HG03103 (cell line): ENCODE data around the gene TUSC1.
"Not testable (repeated sequence)": the region's sequence is repeated elsewhere in the genome, so short reads cannot be mapped to it uniquely, and the experiment has no call there.

Experiments
- ATAC-seq: cut with Tn5 transposase; IDR thresholded peaks from one replicate; pipeline ENCODE4 v1.9.1; 2021; ENCODE audit warnings: low read depth; ENCODE audit not compliant: unreplicated experiment

TUSC1 gene

GRCh38 chr9:25678147-25678666 lies at the start of gene TUSC1:
TUSC1 (minus strand) TSS chr9:25678444; CDS start chr9:25678312, 132 bp downstream.
- no peak for ATAC-seq

- ATAC-seq, result no peak
These were observed 48.7 kb upstream of the TUSC1 start for GRCh38 chr9:25726871-25727410.

- no peak for ATAC-seq
These were observed 46.2 kb upstream of the TUSC1 start for GRCh38 chr9:25724424-25724823.

GRCh38 chr9:25716220-25716872 lies 38.1 kb upstream of the TUSC1 start:
- ATAC-seq, result no peak

- ATAC-seq, result no peak
These were observed 31.7 kb upstream of the TUSC1 start for GRCh38 chr9:25709941-25710340.

GRCh38 chr9:25704800-25705199 lies 26.6 kb upstream of the TUSC1 start:
- no peak for ATAC-seq

- no peak for ATAC-seq
These were observed 25.6 kb upstream of the TUSC1 start for GRCh38 chr9:25703701-25704357.

- no peak for ATAC-seq
These were observed 24.3 kb upstream of the TUSC1 start for GRCh38 chr9:25702536-25702935.

GRCh38 chr9:25700899-25701298 lies 22.7 kb upstream of the TUSC1 start:
- not testable (repeated sequence) for ATAC-seq

GRCh38 chr9:25700430-25700829 lies 22.2 kb upstream of the TUSC1 start:
- no peak for ATAC-seq

GRCh38 chr9:25691786-25692185 lies 13.5 kb upstream of the TUSC1 start:
- ATAC-seq, result no peak

- no peak for ATAC-seq
These were observed 6.1 kb upstream of the TUSC1 start for GRCh38 chr9:25684321-25684720.

- no peak for ATAC-seq
These were observed 3.0 kb upstream of the TUSC1 start for GRCh38 chr9:25681266-25681665.

GRCh38 chr9:25678846-25679360 lies 659 bp upstream of the TUSC1 start:
- ATAC-seq, result no peak

GRCh38 chr9:25677301-25678146 lies 720 bp downstream of the TUSC1 start:
- no peak for ATAC-seq

- ATAC-seq, result not testable (repeated sequence)
These were observed 2.4 kb downstream of the TUSC1 start for GRCh38 chr9:25675858-25676257.

GRCh38 chr9:25658571-25658970 lies 19.7 kb downstream of the TUSC1 start:
- ATAC-seq, result no peak

- no peak for ATAC-seq
These were observed 23.8 kb downstream of the TUSC1 start for GRCh38 chr9:25654417-25654816.

- ATAC-seq, result no peak
These were observed 30.1 kb downstream of the TUSC1 start for GRCh38 chr9:25648116-25648515.

GRCh38 chr9:25636026-25636425 lies 42.2 kb downstream of the TUSC1 start:
- no peak for ATAC-seq

GRCh38 chr9:25629231-25629630 lies 49.0 kb downstream of the TUSC1 start:
- no peak for ATAC-seq
